Coronary artery (tissue), 2 donors: Measurements from ENCODE around the gene USP2.

Source experiments
- DNase-seq: peaks from one replicate; pipeline ENCODE4 v3.0.0-alpha.2; 2017; ENCODE audit warnings: low spot score
- H3K27ac ChIP-seq, 2 donors: fragments of 200-600 bp; sonication (generic); one replicate each; pipeline ENCODE4 v1.5.1; 2016 to 2019
- H3K4me3 ChIP-seq: fragments of 200-600 bp; sonication (generic); 2 replicates; pipeline ENCODE4 v1.5.1; 2016; ENCODE audit warnings: mild to moderate bottlenecking, moderate library complexity
- CTCF ChIP-seq: fragments of 200-600 bp; sonication (generic); IDR thresholded peaks from one replicate; pipeline ENCODE4 v1.5.1; 2019; ENCODE audit warnings: antibody characterized with exemption

USP2 gene

DNA sequence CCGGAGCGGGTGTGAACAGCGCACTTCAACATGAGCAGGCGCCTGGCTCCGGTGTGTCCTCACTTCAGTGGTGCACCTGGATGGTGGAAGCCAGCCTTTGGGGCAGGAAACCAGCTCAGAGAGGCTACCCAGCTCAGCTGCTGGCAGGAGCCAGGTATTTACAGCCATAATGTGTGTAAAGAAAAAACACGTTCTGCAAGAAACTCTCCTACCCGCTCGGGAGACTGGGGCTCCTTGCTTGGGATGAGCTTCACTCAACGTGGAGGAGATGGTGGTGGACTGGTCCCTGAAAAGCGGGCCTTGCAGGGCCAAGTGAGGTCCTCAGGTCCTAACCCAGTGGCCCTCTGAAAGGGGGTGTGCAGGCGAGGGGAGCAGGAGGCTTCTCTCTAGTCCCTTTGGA, 72.1 kb downstream of the USP2 start:
- no peak for TF ChIP-seq CTCF
- Histone ChIP-seq H3K27ac (peak overlapping the region; percentile 95 to 99), H3K4me3 (no peak overlapping the region)
- no peak for DNase-seq

DNA sequence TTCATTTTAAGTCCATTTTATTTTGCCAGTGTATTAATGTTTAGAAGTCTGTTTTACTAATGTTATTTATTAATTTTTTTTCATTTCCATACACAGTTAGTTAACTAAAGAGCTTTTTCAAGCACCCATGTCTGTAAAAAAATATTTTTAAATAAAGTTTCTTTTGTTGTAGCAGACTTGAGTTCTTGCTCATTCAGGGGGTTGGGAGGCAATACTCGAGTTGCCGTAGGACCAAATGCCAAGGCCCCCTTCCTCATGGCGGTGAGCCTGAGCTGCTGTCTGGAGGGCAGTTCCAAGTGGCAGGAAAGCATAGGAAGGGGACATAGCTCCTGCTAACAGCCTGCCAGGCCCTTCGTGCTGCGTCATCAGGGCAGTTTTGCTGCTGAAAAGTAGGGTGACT, 73.5 kb downstream of the USP2 start:
- Histone ChIP-seq H3K4me3 (no peak overlapping the region), H3K27ac (peak overlapping the region; percentile 95 to 99)
- TF ChIP-seq CTCF = no peak
- no peak for DNase-seq

GRCh38 chr11:119307219-119307618, 74.3 kb downstream of the USP2 start:
- TF ChIP-seq CTCF = no peak
- peak overlapping the region; percentile 95 for H3K27ac ChIP-seq

DNA sequence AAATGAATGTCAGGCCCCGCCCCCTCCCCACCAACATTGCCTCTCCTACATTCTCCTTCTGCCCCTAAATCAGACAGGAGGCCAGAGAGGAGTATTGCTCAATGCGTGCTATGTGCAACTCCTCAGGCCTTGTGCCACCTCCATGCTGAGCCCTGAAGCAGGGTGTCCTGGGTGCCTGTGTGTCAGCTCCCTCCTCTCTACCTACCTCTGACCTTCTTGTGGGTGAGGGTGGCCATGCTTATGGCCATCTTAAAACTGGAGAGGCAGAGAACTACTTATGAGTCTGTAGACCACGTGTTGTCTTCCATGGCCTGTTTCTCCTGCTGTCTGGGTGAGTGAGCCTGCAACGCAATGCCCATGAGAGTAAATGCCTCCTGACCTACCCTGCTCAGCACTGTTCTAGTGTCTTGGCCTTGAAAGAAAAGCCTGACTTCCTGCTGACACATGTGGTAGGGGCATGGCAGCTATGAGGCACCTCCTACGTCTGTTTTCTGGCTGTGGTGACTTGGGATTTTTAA, 75.1 kb downstream of the USP2 start:
- no peak for TF ChIP-seq CTCF
- Histone ChIP-seq H3K27ac (peak overlapping the region; percentile 95), H3K4me3 (peak overlapping the region; percentile 48)
- DNase-seq = peak; percentile 93

More at GRCh38 chr11:119307219-119307618, 74.3 kb downstream of the USP2 start:
- H3K4me3 ChIP-seq = no peak overlapping the region
- DNase-seq = no peak

DNA sequence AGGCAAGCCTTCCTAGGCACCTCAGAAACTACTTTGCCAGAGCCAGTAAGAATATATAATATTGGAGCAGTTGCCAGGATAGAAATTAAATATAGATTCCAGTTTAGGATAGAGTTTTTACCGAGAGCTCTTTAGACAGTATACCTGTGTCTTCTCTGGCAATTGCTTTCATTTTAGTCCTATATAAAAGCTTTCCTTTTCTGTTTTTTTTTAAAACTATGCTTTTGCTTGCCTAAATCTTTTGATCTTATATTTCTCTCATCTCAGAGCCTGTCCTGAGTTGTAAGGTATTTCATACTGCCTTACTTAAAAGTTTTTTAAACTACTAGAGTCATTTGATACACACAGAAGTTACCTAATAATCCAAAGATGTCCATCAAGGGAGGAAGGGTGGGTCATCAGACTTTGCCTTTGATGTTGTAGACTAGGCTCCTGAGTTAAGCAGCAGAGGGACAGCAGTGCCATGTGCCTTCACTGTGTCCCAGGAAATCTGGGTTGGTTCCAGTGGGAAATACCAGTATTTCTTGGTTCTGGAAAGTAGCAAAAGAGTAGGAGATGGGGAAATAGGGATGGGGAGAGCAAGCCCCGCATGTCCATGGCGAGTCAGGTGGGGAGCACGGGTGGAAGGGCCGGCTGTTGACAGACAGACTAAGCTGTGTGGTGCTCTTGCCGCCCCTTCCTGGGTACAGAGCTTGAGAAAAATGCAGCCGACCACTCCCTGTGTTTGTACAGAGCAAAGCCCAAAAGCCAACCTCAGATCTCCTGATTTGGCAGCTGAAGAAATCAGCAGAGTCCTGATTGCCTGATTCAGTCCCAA, 75.7 kb downstream of the USP2 start:
- peak overlapping the region; percentile 95 for H3K27ac ChIP-seq

More for the DNA sequence above, 75.7 kb downstream of the USP2 start:
- no peak for TF ChIP-seq CTCF
- H3K4me3 ChIP-seq = peak overlapping the region; percentile 48
- no peak for DNase-seq
